ENCODE measurements around the gene GFER. TPM values are rescaled to one million over a fixed set of nuclear protein-coding genes. Genes with fewer than 3 reads are reported as not detected.
"Not testable (repeated sequence)": the region's sequence is repeated elsewhere in the genome, so short reads cannot be mapped to it uniquely, and the experiment has no call there.

The GFER gene
- total RNA-seq: 34.3 TPM

GRCh38 chr16:1983544-1984346 lies at the start of gene GFER:
Gene GFER (plus strand): TSS chr16:1984193. CDS start chr16:1984219, 26 bp downstream.
- DNase-seq (ENCODE audit: low spot score): peak; percentile 90

GRCh38 chr16:1936945-1937479 lies 47.0 kb upstream of the GFER start:
- no peak for DNase-seq (ENCODE audit: low spot score)

- no peak for DNase-seq (ENCODE audit: low spot score)
Measured at GRCh38 chr16:1938316-1938715, 45.7 kb upstream of the GFER start.

DNA sequence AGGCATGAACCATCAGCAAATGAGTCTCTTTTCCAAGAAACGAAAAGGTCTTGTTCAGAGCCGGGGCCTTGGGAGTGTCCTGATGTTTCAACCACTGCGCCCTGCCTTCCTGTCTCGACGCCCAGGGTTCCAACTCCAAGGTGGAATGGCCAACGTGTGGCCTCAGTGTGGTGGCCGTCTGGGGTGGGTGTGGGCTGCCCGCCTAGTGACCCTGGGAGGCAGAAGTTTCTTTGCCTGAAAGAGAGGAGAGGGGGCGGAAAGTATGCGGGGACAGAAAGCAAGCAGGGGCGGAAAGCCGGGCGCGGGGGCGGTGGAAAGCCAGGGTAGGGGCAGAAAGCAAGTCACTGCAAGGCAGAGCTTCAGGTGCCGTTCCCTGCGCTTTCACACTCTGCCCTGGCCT lies 45.1 kb upstream of the GFER start:
- DNase-seq (ENCODE audit: low spot score): no peak

- DNase-seq (ENCODE audit: low spot score): not testable (repeated sequence)
Measured at GRCh38 chr16:1939833-1940232, 44.2 kb upstream of the GFER start.

DNA sequence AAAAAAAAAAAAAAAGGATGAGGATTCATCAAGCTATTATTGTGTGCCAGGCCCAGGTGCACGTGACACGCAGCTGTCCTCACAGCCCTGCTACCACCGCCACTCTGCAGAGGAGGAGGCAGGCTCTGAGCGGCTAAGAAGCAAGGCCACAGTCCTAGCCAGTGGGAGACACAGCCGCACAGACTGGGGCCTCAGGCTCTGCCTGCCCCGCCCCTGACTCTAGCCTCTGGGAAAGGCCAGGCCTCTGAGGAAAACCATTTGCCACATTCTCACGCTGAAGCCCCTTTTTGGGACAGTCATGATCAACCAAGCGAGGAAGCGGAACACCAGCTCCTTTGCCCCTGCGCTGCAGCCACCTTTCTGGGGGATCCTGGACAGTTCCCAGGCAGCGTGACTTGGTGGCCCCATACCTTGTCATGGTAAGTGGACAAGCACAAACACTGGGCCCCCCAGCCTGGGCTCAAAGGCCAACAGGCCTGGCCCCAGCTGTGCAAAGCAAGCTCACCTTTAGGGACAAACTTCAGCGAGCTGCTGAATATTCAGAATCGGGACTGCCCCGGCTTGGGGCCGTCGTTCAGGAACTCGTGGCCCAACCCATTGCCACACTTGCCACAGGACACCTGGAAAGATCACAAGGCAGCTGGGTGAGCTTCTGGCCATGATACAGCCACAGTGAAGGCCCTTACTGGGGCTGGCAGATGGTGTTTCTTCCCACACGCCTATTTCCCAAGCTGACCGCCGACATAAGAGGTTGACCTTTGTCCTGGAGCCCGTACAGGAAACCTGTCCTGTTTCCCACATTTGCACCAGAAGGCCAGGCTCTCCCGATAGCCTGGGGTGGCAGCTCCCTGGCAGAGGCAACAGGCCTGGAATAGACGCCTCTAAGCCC lies 43.5 kb upstream of the GFER start:
- no peak for DNase-seq (ENCODE audit: low spot score)

DNA sequence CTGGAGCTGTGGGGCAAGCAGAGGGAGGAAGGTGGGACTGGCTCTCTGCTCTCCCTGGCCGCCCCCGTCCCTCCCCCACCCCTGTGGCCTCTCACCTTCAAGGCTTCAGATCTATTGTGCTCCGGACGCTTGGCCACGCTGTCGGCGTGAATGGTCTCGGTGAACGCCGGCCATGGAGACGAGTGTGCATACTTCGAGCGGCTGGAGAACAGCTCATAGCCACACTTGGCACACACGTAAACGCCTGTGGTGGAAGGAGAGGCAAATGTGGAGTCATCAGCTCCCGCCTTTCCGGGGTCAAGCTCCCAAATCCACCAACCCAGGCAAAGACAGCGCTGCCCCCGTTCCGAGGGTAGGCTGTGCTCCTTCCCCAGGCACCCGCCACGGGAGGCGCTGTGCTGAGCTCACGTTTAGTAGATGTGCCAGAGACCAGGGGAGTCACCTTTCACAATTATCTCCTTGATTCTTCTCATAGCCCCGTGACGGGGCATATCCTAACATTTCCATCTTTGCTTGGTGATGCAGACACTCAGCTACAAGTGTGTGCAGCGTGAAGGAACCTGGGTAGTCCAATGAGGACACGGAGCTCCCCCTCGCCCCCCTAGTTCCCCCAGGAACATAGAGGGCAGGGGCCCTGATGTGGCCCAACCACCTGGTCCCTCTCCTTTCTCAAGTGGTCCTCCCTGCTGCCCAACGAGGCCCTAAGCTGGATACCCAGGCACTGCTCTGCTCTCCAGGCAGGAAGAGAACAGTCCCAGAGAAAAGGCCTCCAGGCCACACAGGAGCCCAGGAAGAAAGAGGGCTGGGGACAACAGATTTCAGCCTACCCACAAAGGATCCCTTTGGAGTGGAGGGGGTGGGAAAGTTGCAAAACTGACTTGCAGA lies 42.6 kb upstream of the GFER start:
- no peak for DNase-seq (ENCODE audit: low spot score)

DNA sequence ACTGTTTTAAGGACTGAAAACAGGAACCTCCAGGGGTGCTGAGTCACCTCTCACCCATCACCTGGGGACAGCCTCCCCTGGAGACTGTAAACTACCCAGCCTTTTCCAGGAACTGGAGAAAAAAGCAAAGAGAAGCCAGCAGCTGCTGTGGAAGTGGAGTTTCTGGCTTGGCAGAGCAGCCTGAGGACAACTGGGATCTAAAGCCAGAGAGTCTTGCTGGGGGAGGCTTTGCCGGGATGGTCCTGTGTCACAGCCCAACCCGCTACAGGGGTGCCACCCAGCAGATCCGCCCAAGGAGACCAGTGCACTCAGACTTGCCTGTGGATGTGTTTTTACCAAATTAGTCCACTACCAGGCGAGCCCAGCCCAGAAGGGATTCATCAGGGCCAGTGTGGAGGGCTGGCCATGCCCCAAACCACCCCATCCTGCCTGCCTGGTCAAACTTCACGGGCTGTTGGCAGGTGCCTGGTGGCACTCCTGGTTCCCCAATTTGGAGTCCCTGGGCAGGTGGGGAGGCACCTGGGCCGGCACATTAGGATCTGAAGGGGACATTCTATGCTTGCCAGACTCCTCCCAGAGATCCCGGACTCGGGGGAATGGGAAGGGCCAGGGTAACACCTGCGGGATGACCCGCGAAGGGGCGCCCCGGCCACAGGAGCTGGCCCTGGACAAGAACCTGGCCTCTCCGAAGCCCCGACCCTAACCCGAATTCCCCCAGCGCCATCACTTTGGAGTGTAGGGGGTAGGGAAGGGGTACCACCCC lies 41.8 kb upstream of the GFER start:
- no peak for DNase-seq (ENCODE audit: low spot score)

DNA sequence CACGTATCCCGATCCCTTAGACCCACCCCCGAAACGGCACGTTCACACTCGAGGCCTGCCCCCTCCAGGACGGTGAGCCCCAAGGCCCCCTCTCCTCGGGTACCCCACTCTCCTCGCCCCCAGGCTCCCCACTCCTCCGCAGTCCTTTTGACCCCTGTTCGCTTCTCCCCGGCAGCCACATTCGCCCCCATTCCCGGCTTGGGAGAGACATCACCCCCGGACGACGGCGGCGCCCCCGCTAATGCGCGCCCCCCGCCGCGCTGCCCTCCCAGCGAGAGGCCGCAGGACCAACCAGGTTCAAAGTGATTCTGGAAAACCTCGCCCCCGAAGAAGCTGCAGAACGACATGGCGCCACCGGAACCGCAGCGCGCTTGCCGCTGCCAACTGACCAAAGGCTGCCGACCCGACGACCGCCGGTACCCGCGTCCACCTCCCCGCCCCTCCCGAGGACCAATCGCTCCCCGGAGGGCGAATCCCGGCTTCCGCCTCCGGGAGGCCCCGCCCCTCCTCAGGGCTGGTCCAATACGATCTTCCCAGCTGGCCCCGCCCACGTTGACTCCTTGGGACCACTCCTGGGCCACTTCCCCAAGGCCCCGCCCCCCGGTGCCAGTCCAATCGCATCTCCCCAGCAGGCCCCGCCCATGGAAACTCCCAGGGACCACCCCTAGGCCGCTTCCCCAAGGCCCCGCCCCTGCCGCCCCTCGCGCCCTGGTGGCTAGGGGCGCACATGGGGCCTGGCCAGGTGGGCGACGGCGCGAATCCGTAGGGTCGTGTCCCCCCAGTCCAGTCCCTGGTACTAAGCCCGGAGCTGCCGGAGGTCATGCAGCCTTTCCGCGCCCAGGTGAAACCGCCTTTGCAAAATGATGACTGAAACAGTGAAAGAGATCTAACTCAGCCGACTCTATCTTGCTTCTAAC lies 40.9 kb upstream of the GFER start, which contains the start of gene MSRB1:
MSRB1 (minus strand) TSS at position 390 of the 917 bp plus-strand sequence; CDS start at position 347, 43 bp downstream.
- DNase-seq (ENCODE audit: low spot score): peak; percentile 100

GRCh38 chr16:1944612-1945199 lies 39.3 kb upstream of the GFER start:
- DNase-seq (ENCODE audit: low spot score): no peak

- no peak for DNase-seq (ENCODE audit: low spot score)
Measured at GRCh38 chr16:1945559-1946391, 38.2 kb upstream of the GFER start.

DNA sequence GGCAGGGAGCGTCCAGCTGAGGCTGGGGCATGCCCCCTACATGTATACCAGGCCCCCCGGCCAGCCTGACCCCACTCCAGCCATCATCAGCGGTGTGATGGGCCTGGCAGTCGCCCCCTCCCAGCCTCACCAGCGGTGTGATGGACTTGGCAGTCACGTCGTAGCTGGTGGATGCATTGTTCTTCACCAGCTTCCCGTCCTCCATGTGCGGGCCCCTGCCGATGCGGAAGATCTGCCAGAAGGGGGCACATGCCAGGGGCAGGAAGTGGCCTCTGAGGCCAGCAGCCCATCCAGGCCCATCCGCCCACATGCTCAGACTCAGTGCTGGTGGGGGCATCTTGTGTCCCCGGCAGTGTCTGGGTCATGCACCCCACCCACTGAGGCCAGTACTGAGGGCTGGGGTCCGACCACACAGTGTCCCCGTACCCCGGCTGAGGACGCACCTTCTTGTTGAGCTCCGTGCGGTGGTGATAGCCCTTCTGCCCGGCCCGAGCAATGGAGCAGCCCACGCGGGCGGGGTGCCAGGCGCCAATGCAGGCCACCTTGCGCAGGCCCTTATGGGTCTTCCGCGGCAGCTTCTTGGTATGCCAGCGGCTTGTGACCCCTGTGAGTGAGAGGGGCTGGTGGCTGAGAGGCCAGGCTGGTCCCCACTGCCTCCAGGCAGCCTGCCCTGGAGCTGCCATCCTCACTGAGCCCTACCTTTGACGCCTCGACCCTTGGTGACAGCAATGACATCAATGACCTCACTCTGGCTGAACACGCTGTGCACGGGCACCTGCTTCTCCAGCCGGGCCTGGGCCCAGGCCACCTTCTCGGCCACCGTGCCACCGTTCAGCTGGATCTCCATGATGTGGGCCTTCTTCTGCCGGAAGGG lies 37.3 kb upstream of the GFER start:
- DNase-seq (ENCODE audit: low spot score): no peak

- no peak for DNase-seq (ENCODE audit: low spot score)
Measured at GRCh38 chr16:1947369-1947670, 36.7 kb upstream of the GFER start.

- DNase-seq (ENCODE audit: low spot score): no peak
Measured at GRCh38 chr16:1949507-1949906, 34.5 kb upstream of the GFER start.

GRCh38 chr16:1950047-1950446 lies 33.9 kb upstream of the GFER start:
- no peak for DNase-seq (ENCODE audit: low spot score)

- no peak for DNase-seq (ENCODE audit: low spot score)
Measured at GRCh38 chr16:1950559-1950958, 33.4 kb upstream of the GFER start.

DNA sequence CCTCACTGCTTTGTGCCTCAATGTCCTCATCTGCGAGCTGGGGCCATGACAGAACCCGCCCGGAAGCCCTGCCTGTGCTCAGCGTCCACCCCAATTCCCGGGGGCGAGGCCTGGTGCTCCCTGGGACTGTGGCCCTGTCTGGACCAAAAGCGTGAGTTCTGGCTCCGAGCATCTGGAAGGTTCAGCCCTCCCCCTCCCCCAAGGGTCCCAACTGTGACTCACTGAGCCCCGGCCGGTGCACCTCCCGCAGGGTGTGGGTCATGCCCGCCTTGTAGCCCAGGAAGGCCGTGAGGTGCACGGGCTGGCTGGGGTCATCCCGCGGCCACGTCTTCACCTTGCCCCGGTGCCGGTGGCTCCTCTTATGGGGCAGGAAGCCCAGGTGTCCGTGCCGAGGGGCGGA lies 30.3 kb upstream of the GFER start:
- DNase-seq (ENCODE audit: low spot score): no peak
